ENCODE results near the gene KLHL35. TPM values are rescaled to one million over a fixed set of nuclear protein-coding genes. Genes with fewer than 3 reads are reported as not detected.

Gene KLHL35
- total RNA-seq, 1 donor from 2014 or later = 0.77 TPM

DNA sequence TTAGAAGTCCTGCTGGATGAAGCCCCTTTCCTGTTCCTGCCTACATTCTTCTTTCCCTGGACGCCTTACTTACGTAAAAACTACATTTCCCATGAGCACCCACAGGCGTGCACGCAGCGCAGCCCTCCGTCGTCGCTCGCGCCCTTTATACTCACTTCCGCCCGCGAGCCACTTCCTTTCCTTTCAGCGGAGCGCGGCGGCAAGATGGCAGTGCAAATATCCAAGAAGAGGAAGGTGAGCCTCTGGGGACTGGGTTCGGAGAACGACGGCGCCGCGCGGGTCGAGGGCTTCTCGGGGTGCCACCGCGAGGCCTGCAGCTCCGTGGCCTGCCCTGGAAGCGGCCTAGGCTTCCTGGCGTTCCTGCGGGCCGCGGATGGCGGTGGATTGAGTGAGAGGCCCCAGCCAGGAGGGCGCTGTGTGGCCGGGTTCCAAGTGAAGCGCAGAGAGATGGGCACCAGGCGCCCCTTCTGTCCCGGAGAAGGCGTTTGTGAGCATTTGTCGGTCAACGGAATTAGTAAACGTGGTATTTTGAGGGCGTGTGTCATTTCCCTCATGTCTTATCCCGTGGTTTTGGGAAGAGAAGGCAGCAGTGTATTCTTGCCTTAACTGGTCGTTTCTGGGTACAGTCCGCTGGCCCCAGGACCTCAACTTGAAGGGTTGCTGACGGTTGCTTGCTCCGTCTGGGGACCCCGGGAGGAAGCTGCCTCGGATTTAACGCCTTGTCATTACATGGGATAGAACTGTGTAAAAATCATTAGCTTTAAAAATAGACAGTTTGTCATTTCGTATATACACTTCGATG, 33.5 kb downstream of the KLHL35 start, which contains the start of gene RPS3:
TSS of gene RPS3 (plus strand) at position 175 of the 802 bp plus-strand sequence. CDS start at position 205, 30 bp downstream.
- Histone ChIP-seq H3K4me2 (ENCODE audit: low read length) (peak within 1 kb of the TSS; percentile 95), H3K4me1 (ENCODE audit: insufficient read depth, low read length) (peaks cover 32% of the 10 kb centered on the region), H3K36me3 (ENCODE audit: insufficient read depth, low read length) (peaks cover 36% of the 10 kb centered on the region), H3K9ac (ENCODE audit: low read length) (peak within 1 kb of the TSS; percentile 98), H3K4me3 (ENCODE audit: insufficient read depth, low read depth, low read length) (peak within 1 kb of the TSS; percentile 99), H4K20me1 (ENCODE audit: insufficient read depth, low read length) (peaks cover 48% of the 10 kb centered on the region), H3K27me3 (ENCODE audit: insufficient read depth, low read length) (no peaks in the 10 kb centered on the region), H3K9me3 (ENCODE audit: insufficient read depth, low read depth, low read length) (no peaks in the 10 kb centered on the region), H2AFZ (ENCODE audit: low read depth, low read length) (peak within 1 kb of the TSS; percentile 57), H3K27ac (ENCODE audit: low read depth, low read length) (peak within 1 kb of the TSS; percentile 90), H3K79me2 (ENCODE audit: insufficient read depth, low read length) (peaks cover 53% of the 10 kb centered on the region)
- Mint-ChIP-seq H3K27ac (ENCODE audit: unreplicated experiment) (peak within 1 kb of the TSS; percentile 95), H3K9me3 (ENCODE audit: unreplicated experiment) (no peaks in the 10 kb centered on the region), H3K36me3 (ENCODE audit: low read depth, unreplicated experiment) (peaks cover 32% of the 10 kb centered on the region), H3K4me3 (ENCODE audit: unreplicated experiment) (peak within 1 kb of the TSS; percentile 98), H3K4me1 (ENCODE audit: low read depth, unreplicated experiment) (peaks cover 30% of the 10 kb centered on the region), H3K27me3 (ENCODE audit: low read depth, unreplicated experiment) (no peaks in the 10 kb centered on the region)
- FAIRE-seq = no peak
- peak; percentile 82 for DNase-seq (ENCODE audit: low read depth)
- TF ChIP-seq EZH2 (IDR thresholded peaks at IDR 0.05; ENCODE audit: insufficient read depth, low read length) = no peak
- TF ChIP-seq, protein P1, sequence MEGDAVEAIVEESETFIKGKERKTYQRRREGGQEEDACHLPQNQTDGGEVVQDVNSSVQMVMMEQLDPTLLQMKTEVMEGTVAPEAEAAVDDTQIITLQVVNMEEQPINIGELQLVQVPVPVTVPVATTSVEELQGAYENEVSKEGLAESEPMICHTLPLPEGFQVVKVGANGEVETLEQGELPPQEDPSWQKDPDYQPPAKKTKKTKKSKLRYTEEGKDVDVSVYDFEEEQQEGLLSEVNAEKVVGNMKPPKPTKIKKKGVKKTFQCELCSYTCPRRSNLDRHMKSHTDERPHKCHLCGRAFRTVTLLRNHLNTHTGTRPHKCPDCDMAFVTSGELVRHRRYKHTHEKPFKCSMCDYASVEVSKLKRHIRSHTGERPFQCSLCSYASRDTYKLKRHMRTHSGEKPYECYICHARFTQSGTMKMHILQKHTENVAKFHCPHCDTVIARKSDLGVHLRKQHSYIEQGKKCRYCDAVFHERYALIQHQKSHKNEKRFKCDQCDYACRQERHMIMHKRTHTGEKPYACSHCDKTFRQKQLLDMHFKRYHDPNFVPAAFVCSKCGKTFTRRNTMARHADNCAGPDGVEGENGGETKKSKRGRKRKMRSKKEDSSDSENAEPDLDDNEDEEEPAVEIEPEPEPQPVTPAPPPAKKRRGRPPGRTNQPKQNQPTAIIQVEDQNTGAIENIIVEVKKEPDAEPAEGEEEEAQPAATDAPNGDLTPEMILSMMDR (IDR thresholded peaks at IDR 0.05; ENCODE audit: insufficient read depth, low read depth, low read length) = no peak

DNA sequence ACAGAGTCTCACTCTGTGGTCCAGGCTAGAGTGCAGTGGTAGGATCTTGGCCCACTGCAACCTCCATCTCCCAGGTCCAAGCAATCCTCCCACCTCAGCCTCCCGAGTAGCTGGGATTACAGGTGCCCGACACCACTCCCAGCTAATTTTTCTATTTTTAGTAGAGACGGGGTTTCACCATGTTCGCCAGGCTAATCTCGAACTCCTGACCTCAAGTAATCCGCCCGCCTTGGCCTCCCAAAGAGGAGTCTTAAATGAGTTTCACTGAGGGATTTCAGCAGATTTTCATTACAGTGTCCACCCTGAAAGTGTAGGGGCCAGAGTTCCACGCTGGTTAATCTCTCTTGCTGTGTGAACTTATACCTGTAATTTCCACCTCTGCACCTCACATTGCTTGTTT, 34.1 kb downstream of the KLHL35 start:
- Histone ChIP-seq H3K9ac (ENCODE audit: low read length) (no peak overlapping the region), H3K79me2 (ENCODE audit: insufficient read depth, low read length) (peaks cover 46% of the 10 kb centered on the region), H3K4me2 (ENCODE audit: low read length) (no peak overlapping the region), H3K9me3 (ENCODE audit: insufficient read depth, low read depth, low read length) (no peaks in the 10 kb centered on the region), H3K27ac (ENCODE audit: low read depth, low read length) (no peak overlapping the region), H3K27me3 (ENCODE audit: insufficient read depth, low read length) (no peaks in the 10 kb centered on the region), H3K4me1 (ENCODE audit: insufficient read depth, low read length) (peaks cover 26% of the 10 kb centered on the region), H2AFZ (ENCODE audit: low read depth, low read length) (peak overlapping the region; percentile 57), H4K20me1 (ENCODE audit: insufficient read depth, low read length) (peaks cover 42% of the 10 kb centered on the region), H3K36me3 (ENCODE audit: insufficient read depth, low read length) (peaks cover 30% of the 10 kb centered on the region), H3K4me3 (ENCODE audit: insufficient read depth, low read depth, low read length) (no peak overlapping the region)
- FAIRE-seq = no peak
- Mint-ChIP-seq H3K36me3 (ENCODE audit: low read depth, unreplicated experiment) (peaks cover 27% of the 10 kb centered on the region), H3K9me3 (ENCODE audit: unreplicated experiment) (no peaks in the 10 kb centered on the region), H3K27me3 (ENCODE audit: low read depth, unreplicated experiment) (no peaks in the 10 kb centered on the region), H3K27ac (ENCODE audit: unreplicated experiment) (no peak overlapping the region), H3K4me1 (ENCODE audit: low read depth, unreplicated experiment) (peaks cover 24% of the 10 kb centered on the region), H3K4me3 (ENCODE audit: unreplicated experiment) (peak overlapping the region; percentile 98)
- DNase-seq (ENCODE audit: low read depth) = no peak
- TF ChIP-seq EZH2 (IDR thresholded peaks at IDR 0.05; ENCODE audit: insufficient read depth, low read length) = no peak
- TF ChIP-seq, protein P1 (IDR thresholded peaks at IDR 0.05; ENCODE audit: insufficient read depth, low read depth, low read length) = no peak

Measured in astrocyte (in vitro differentiated cells and primary cell).